Measurements from ENCODE around the gene OGFOD2. TPM values are rescaled to one million over a fixed set of nuclear protein-coding genes. Genes with fewer than 3 reads are reported as not detected.

Gene OGFOD2
- 10 to 100 TPM in 3 of 4 donors, 1 to 10 TPM in 1; 5.9 to 16.3 (median 15.5) TPM for total RNA-seq

DNA sequence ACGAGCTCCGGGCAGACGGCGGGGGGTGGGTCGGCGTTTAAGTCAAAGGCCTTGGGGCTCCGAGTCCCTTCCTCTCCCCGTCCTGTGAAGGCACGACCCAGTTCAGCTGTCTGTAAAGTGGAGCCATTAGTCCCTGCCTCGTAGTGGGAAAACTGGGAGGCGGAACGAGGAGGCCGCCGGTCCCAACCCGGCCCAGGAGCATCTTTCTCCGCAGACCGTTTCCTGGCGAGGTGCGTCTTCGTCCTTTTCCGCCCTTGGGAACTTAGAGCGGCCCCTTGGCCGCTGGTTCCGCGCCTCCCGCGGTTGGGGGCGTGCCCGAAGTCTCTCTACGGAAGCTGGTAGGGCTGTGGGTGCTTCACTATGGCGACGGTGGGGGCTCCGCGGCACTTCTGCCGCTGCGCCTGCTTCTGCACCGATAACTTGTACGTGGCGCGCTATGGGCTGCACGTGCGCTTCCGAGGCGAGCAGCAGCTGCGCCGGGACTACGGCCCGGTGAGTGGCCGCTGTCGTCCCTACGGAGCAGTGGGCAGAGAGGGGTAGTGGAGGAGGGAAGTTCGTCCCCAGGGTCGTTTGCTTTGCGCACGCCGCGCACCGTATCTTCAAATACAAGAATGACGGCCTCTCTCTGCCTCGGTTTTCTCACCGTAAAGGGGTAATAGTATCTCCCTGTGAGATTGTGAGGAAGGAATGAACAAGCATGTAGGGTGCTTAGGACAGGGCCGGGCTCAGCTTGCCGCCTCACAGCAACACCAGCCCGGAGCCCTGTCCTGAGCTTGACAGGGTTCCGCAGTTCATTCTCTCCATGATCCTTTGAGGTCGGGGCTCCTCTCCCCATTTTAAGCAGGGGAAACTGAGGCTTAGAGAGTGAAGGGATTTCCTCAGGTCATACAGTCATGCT lies at the start of gene OGFOD2:
TSS of gene OGFOD2 (plus strand) at position 353 of the 898 bp plus-strand sequence. CDS start at position 361, 8 bp downstream.
- H3K27ac ChIP-seq: peak within 1 kb of the TSS; percentile 97 to 100 (median 99)
- no peaks in the 10 kb centered on the region for H3K27me3 ChIP-seq
- H3K4me3 ChIP-seq (replicated peaks in 1 of 3): peak within 1 kb of the TSS; percentile 77 to 100 (median 82)
- intact Hi-C loops (cut with DNase I): no loop called here
- DNase-seq: peak; percentile 91 to 92
- WGBS, 2 donors: 0% methylated on average over 14 to 47 of the region's 66 CpGs
- TF ChIP-seq, protein P1, sequence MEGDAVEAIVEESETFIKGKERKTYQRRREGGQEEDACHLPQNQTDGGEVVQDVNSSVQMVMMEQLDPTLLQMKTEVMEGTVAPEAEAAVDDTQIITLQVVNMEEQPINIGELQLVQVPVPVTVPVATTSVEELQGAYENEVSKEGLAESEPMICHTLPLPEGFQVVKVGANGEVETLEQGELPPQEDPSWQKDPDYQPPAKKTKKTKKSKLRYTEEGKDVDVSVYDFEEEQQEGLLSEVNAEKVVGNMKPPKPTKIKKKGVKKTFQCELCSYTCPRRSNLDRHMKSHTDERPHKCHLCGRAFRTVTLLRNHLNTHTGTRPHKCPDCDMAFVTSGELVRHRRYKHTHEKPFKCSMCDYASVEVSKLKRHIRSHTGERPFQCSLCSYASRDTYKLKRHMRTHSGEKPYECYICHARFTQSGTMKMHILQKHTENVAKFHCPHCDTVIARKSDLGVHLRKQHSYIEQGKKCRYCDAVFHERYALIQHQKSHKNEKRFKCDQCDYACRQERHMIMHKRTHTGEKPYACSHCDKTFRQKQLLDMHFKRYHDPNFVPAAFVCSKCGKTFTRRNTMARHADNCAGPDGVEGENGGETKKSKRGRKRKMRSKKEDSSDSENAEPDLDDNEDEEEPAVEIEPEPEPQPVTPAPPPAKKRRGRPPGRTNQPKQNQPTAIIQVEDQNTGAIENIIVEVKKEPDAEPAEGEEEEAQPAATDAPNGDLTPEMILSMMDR (IDR thresholded peaks at IDR 0.05): peak in 1 of 6 experiments; percentile 15
- peak; percentile 16 to 62 for TF ChIP-seq POLR2A (IDR thresholded peaks at IDR 0.05)
- peaks cover 23 to 31% of the 10 kb centered on the region in 2 donors for H3K4me1 ChIP-seq
- H3K9me3 ChIP-seq: no peaks in the 10 kb centered on the region
- no peaks in the 10 kb centered on the region for H3K36me3 ChIP-seq

DNA sequence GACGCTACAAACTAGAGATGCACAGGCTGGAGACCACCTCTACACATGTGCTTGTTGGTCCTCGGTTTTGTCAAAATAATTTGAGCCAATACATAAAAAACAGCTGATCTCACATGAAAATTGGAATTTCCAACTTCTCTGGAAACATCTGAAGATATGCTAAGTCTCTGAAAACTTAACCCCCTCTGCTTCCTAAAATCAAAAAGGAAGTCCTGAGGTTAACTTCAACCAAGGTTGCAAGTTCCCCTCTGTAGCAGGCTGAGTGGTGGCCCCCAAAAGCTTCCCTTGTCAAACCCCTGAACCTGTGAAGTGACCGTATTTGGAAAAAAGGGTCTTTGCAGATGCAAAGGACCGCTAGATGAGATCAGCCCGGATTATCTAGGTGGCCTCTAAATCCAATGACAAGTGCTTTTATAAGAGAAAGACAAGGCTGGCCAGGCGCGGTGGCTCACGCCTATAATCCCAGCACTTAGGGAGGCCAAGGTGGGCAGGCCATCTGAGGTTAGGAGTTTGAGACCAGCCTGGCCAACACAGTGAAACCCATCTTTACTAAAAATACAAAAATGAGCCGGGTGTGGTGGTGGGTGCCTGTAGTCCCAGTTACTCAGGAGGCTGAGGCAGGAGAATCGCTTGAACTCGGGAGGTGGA lies 47.2 kb upstream of the OGFOD2 start:
- 93 to 94% methylated on average over 11 of the region's 11 CpGs for WGBS, 2 donors
- Histone ChIP-seq H3K36me3 (no peaks in the 10 kb centered on the region), H3K4me1 (no peaks in the 10 kb centered on the region), H3K9me3 (no peaks in the 10 kb centered on the region), H3K27ac (no peak overlapping the region), H3K27me3 (no peaks in the 10 kb centered on the region), H3K4me3 (replicated peaks in 1 of 3) (no peak overlapping the region)
- TF ChIP-seq, protein P1 (IDR thresholded peaks at IDR 0.05): no peak
- TF ChIP-seq POLR2A (IDR thresholded peaks at IDR 0.05): no peak
- intact Hi-C loops (cut with DNase I): no loop called here
- no peak for DNase-seq

DNA sequence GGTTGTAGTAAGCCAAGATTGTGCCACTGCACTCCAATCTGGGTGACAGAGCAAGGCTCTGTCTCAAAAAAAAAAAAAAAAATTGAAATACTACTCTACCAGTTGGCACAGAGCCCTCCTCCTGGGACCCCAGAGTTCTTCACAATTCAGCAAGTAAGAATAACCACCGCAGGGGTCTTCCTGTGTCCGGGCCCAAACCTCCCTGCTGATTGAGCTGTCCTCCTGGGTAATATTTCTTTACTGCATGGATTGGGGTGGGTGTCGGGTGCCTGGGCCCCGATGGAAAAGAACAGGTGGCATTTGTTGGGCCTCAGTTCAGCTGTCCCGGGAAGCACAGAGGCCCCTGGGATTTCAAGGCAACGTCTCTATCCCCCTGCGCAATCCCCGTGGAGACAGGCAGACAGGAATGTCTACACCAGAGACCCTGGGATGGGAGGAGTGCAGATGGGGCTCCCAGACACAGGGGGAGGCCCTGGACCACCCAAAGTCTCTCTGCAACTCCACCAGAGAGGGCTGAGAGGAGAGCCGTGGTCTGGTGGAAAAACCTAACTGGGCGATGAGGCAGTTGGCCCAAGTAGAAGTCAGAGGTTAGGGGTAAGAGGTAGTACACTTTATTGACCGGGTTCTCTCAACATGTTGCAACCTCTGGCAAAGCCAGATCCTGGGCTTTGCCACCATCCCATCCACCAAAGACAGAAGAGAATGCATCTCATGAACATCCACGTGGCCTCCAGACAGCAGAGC lies 46.5 kb upstream of the OGFOD2 start:
- no peak for TF ChIP-seq POLR2A (IDR thresholded peaks at IDR 0.05)
- TF ChIP-seq, protein P1 (IDR thresholded peaks at IDR 0.05): no peak
- Histone ChIP-seq H3K9me3 (no peaks in the 10 kb centered on the region), H3K36me3 (no peaks in the 10 kb centered on the region), H3K27ac (no peak overlapping the region), H3K27me3 (no peaks in the 10 kb centered on the region), H3K4me1 (no peaks in the 10 kb centered on the region), H3K4me3 (replicated peaks in 1 of 3) (no peak overlapping the region)
- intact Hi-C loops (cut with DNase I): no loop called here
- WGBS, 2 donors: 81 to 85% methylated on average over 4 to 12 of the region's 12 CpGs
- no peak for DNase-seq

DNA sequence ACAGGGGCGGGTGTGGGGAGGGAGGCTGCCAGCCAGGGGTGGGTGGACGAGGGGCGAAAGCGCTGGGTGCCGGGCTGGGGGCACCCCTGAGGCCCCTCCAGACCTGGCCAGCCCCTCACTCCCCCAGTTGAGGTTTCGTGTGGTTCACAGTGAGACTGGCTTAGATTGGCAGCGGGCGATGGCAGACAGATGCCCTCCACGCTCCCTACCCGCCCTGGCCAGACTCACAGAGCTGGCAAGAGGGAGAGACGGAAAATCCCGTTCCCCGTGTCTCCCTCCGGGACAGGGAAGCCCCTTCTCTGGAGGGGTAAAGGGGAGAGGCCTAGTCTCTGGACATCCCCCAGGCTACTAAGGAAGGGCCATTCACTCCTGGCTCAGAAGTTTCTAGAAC lies 45.9 kb upstream of the OGFOD2 start:
- Histone ChIP-seq H3K27me3 (no peaks in the 10 kb centered on the region), H3K4me1 (no peaks in the 10 kb centered on the region), H3K27ac (no peak overlapping the region), H3K4me3 (replicated peaks in 1 of 3) (no peak overlapping the region), H3K36me3 (no peaks in the 10 kb centered on the region), H3K9me3 (no peaks in the 10 kb centered on the region)
- no peak for DNase-seq
- intact Hi-C loops (cut with DNase I): no loop called here
- TF ChIP-seq, protein P1 (IDR thresholded peaks at IDR 0.05): no peak
- TF ChIP-seq POLR2A (IDR thresholded peaks at IDR 0.05): no peak
- 94 to 98% methylated on average over 14 of the region's 14 CpGs for WGBS, 2 donors

All from thyroid gland (tissue), 4 donors.